LNCAP (cell line): ENCODE measurements around the gene SLC1A5.

Experiments
- CTCF ChIP-seq: fragments of 450-650 bp; IDR thresholded peaks from 2 replicates; pipeline ENCODE4 v1.5.1; 2017; ENCODE audit warnings: mild to moderate bottlenecking

The SLC1A5 gene

GRCh38 chr19:46788262-46788967 lies at the start of gene SLC1A5:
Gene SLC1A5, minus strand, starts transcription at chr19:46788594. Its CDS starts 629 bp downstream, at chr19:46787965.
- no peak for TF ChIP-seq CTCF

GRCh38 chr19:46838160-46838559 lies 49.8 kb upstream of the SLC1A5 start:
- TF ChIP-seq CTCF: no peak

- no peak for TF ChIP-seq CTCF
Observed at GRCh38 chr19:46834984-46835383, 46.6 kb upstream of the SLC1A5 start.

- TF ChIP-seq CTCF: no peak
Observed at GRCh38 chr19:46834121-46834520, 45.7 kb upstream of the SLC1A5 start.

GRCh38 chr19:46830864-46831263 lies 42.5 kb upstream of the SLC1A5 start:
- no peak for TF ChIP-seq CTCF

GRCh38 chr19:46828484-46828883 lies 40.1 kb upstream of the SLC1A5 start:
- no peak for TF ChIP-seq CTCF

GRCh38 chr19:46825731-46826055 lies 37.3 kb upstream of the SLC1A5 start:
- no peak for TF ChIP-seq CTCF
